HepG2 (cell line): ENCODE measurements around the gene PPP1R3C. TPM values are rescaled to one million over a fixed set of nuclear protein-coding genes. Genes with fewer than 3 reads are reported as not detected.

Experiments used
- AHDC1 ChIP-seq: sonication (generic); formaldehyde crosslinking; IDR thresholded peaks from 2 replicates; pipeline ENCODE4 v1.5.1; 2020; ENCODE audit warnings: mild to moderate bottlenecking, missing genetic modification reagents, borderline replicate concordance
- ATF6 ChIP-seq: sonication (generic); formaldehyde crosslinking; conservative IDR thresholded peaks from 2 replicates; pipeline ENCODE4 v1.4.0; 2020; ENCODE audit warnings: missing genetic modification reagents
- KIAA2018 ChIP-seq: sonication (generic); formaldehyde crosslinking; IDR thresholded peaks from 2 replicates; pipeline ENCODE4 v1.5.0; 2020; ENCODE audit warnings: mild to moderate bottlenecking, missing genetic modification reagents, borderline replicate concordance
- PPARG ChIP-seq: conservative IDR thresholded peaks from 2 replicates; pipeline ENCODE4 v1.6.1; 2016; ENCODE audit warnings: missing biosample characterization, missing genetic modification reagents
- SPEN ChIP-seq: sonication (generic); formaldehyde crosslinking; IDR thresholded peaks from 2 replicates; pipeline ENCODE4 v1.5.1; 2020; ENCODE audit warnings: low read depth, mild to moderate bottlenecking, missing genetic modification reagents
- ZFP41 ChIP-seq: sonication (generic); formaldehyde crosslinking; IDR thresholded peaks from 2 replicates; pipeline ENCODE4 v1.4.0; 2020; ENCODE audit warnings: mild to moderate bottlenecking, missing genetic modification reagents, borderline replicate concordance
- polyA plus RNA-seq, 8 experiments: library from polyadenylated mRNA; depleted of rRNA in 3 of 8; stranded (reverse) in 7 of 8; unstranded in 1 of 8; fragments of >200 nt; fragmentation: Illumina TruSeq in 4 of 8; extraction: Trizol in 4 of 8; gene quantifications; 2 replicates each; pipeline versions ENCODE4 v1.2.1 to v1.2.3, GENCODE V29; 2011 to 2016; ENCODE audit warnings: low read depth in 4 of 8, missing spikeins in 1 of 8, mixed read lengths in 1 of 8; ENCODE audit not compliant: insufficient read depth in 1 of 8
- total RNA-seq, 5 experiments: library from RNA; depleted of rRNA; stranded (reverse); fragments of >200 nt; fragmentation: Illumina TruSeq; extraction: Trizol; gene quantifications; 2 replicates each; pipeline ENCODE4 v1.2.3, GENCODE V29; 2016; ENCODE audit warnings: low read depth in 1 of 5

The PPP1R3C gene
- total and polyA plus RNA-seq, 2 of the 13 experiments (the other 11 are each of a cell fraction or from before 2014, with no cell fraction given) = 13.3 to 14.8 TPM

DNA sequence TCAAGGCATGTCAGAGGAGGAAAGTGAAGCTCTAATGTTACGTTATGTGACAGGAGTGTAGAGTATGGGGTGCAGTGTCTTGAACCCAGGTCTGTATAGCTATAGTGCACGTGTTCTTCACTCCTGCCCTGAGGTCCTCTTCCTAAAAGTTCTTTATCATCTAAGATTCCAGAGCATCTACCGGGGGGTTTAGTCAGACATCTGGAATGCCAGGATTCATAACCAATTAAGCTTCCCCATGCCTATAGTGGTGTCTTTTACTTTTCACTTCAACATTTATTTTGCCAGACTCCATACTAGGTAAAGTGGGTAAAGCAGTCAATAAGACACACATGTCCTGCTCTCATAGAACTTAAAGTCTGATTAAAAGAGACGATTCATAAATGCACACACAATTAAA is 22.4 kb downstream of the PPP1R3C start (continued):
- TF ChIP-seq KIAA2018 (CRISPR knock-in tag) = no peak
- no peak for TF ChIP-seq SPEN
- TF ChIP-seq PPARG (CRISPR knock-in tag) = no peak
- no peak for TF ChIP-seq ATF6 (CRISPR knock-in tag)
- TF ChIP-seq AHDC1 (CRISPR knock-in tag) = no peak
- no peak for TF ChIP-seq ZFP41 (CRISPR knock-in tag)
